Sigmoid colon (tissue), 3 donors: Measurements from ENCODE around the gene METTL23.

Experiments
- CTCF ChIP-seq, 4 experiments: fragments of 450-650 bp in 3 of 4; fragments of 200-600 bp in 1 of 4; IDR thresholded peaks; one replicate each; pipeline ENCODE4 v1.5.1; 2016 to 2019; ENCODE audit warnings: antibody characterized with exemption in 4 of 4, mild to moderate bottlenecking in 3 of 4, moderate library complexity in 2 of 4
- POLR2A ChIP-seq, 2 donors: fragments of 450-650 bp; IDR thresholded peaks; one replicate each; pipeline ENCODE4 v1.6.1; 2016; ENCODE audit warnings: antibody characterized with exemption in 2 of 2, mild to moderate bottlenecking in 2 of 2, moderate library complexity in 2 of 2

DNA sequence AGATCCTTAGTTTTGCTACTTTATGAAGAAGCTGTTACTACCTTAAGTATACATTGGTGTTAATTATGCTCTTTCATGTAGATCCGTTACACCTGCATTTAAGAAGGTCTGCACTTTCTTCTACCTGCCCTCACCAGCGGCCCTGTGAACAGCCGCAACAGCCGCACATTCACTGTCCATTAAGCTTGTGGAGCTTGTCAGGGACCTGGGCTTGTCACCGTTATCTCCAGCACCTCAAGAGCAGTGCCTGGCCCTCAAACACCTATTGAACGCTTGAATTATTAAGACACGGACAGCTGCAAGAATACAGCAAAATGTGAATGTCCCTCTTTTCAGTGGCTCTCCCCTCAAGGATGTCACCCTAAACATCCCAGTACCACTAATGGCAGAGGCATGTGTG is 12.9 kb upstream of the METTL23 start:
- TF ChIP-seq POLR2A (IDR thresholded peaks at IDR 0.05) (no peak), CTCF (IDR thresholded peaks at IDR 0.05) (no peak)
